LNCAP (cell line): Measurements from ENCODE around the gene MEDAG.

Experiments
- CTCF ChIP-seq: fragments of 450-650 bp; IDR thresholded peaks from 2 replicates; pipeline ENCODE4 v1.5.1; 2017; ENCODE audit warnings: mild to moderate bottlenecking

Gene MEDAG

GRCh38 chr13:30972888-30973377 lies 66.9 kb downstream of the MEDAG start:
- TF ChIP-seq CTCF: no peak

GRCh38 chr13:30974350-30974749 lies 68.3 kb downstream of the MEDAG start:
- TF ChIP-seq CTCF: no peak
